C4-2B (cell line): ENCODE measurements around the gene PDK4.

Experiments used
- CTCF ChIP-seq: fragments of 450-650 bp; conservative IDR thresholded peaks from 2 replicates; pipeline ENCODE4 v1.5.1; 2017; ENCODE audit warnings: mild to moderate bottlenecking
- ZFX ChIP-seq: fragments of 450-650 bp; IDR thresholded peaks from 2 replicates; pipeline ENCODE4 v1.6.1; 2017

- TF ChIP-seq CTCF (no peak), ZFX (no peak)
These were observed 14.9 kb upstream of the PDK4 start for GRCh38 chr7:95611224-95611623.
